Measurements from ENCODE around the gene VPS36. TPM values are rescaled to one million over a fixed set of nuclear protein-coding genes. Genes with fewer than 3 reads are reported as not detected.

VPS36 gene
- total RNA-seq, 4 donors from 2014 or later: 29.5 to 34.0 (median 33.1) TPM

- intact Hi-C loops (cut with DNase I): no loop called here
- Histone ChIP-seq H3K27me3 (no peaks in the 10 kb centered on the region), H3K4me1 (peaks cover 0 to 18% (median 0%) of the 10 kb centered on the region in 4 donors), H3K27ac (replicated peaks in 1 of 4) (no peak overlapping the region), H3K9me3 (no peaks in the 10 kb centered on the region), H3K4me3 (no peak overlapping the region), H3K36me3 (peaks cover 15 to 88% (median 60%) of the 10 kb centered on the region in 4 donors)
- 89% methylated on average over 2 of the region's 2 CpGs for WGBS
- TF ChIP-seq EP300 (IDR thresholded peaks at IDR 0.05): no peak
- TF ChIP-seq, protein P1, sequence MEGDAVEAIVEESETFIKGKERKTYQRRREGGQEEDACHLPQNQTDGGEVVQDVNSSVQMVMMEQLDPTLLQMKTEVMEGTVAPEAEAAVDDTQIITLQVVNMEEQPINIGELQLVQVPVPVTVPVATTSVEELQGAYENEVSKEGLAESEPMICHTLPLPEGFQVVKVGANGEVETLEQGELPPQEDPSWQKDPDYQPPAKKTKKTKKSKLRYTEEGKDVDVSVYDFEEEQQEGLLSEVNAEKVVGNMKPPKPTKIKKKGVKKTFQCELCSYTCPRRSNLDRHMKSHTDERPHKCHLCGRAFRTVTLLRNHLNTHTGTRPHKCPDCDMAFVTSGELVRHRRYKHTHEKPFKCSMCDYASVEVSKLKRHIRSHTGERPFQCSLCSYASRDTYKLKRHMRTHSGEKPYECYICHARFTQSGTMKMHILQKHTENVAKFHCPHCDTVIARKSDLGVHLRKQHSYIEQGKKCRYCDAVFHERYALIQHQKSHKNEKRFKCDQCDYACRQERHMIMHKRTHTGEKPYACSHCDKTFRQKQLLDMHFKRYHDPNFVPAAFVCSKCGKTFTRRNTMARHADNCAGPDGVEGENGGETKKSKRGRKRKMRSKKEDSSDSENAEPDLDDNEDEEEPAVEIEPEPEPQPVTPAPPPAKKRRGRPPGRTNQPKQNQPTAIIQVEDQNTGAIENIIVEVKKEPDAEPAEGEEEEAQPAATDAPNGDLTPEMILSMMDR (IDR thresholded peaks at IDR 0.05): no peak
- DNase-seq (ENCODE audit: extremely low spot score): no peak
Observed at GRCh38 chr13:52432456-52432855, 18.0 kb downstream of the VPS36 start.

- Histone ChIP-seq H3K27ac (replicated peaks in 1 of 4) (no peak overlapping the region), H3K36me3 (peaks cover 31 to 89% (median 62%) of the 10 kb centered on the region in 4 donors), H3K27me3 (no peaks in the 10 kb centered on the region), H3K4me1 (peaks cover 0 to 12% (median 0%) of the 10 kb centered on the region in 4 donors), H3K4me3 (no peak overlapping the region), H3K9me3 (no peaks in the 10 kb centered on the region)
- DNase-seq (ENCODE audit: extremely low spot score): no peak
- WGBS: 79% methylated on average over 2 of the region's 2 CpGs
- intact Hi-C loops (cut with DNase I): no loop called here
- peak in 1 of 2 donors; percentile 20 for TF ChIP-seq POLR2AphosphoS5 (IDR thresholded peaks at IDR 0.05)
- TF ChIP-seq EP300 (IDR thresholded peaks at IDR 0.05): no peak
Observed at GRCh38 chr13:52428295-52428694, 22.1 kb downstream of the VPS36 start.

DNA sequence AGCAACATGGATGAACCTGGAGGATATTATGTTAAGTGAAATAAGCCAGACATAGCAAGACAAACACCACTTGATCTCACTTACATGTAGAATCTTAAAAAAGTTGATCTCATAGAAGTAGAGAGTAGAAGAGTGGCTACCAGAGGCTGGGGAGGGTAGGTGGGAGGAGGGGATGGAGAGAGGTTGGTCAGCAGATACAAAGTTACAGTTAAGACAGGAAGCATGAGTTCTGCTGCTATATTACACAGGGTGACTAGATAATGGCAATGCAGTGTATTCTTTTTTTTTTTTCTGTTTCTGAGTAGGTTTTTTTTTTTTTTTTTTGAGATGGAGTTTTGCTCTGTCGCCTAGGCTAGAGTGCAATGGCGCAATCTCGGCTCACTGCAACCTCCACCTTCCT, 29.2 kb downstream of the VPS36 start:
- peaks cover 0 to 4% (median 0%) of the 10 kb centered on the region in 4 donors for H3K4me1 ChIP-seq
- 98% methylated on average over 3 of the region's 3 CpGs for WGBS
- no peak overlapping the region for H3K27ac ChIP-seq (replicated peaks in 1 of 4)
- DNase-seq (ENCODE audit: extremely low spot score): no peak
- TF ChIP-seq, protein P1 (IDR thresholded peaks at IDR 0.05): no peak
- TF ChIP-seq POLR2AphosphoS5 (IDR thresholded peaks at IDR 0.05) (no peak), POLR2A (IDR thresholded peaks at IDR 0.05; ENCODE audit: low read depth) (no peak), EP300 (IDR thresholded peaks at IDR 0.05) (no peak)
- H3K4me3 ChIP-seq: no peak overlapping the region
- no peaks in the 10 kb centered on the region for H3K9me3 ChIP-seq
- H3K27me3 ChIP-seq: no peaks in the 10 kb centered on the region
- H3K36me3 ChIP-seq: peaks cover 46 to 97% (median 78%) of the 10 kb centered on the region in 4 donors
- intact Hi-C loops (cut with DNase I): no loop called here

GRCh38 chr13:52419080-52419479, 31.4 kb downstream of the VPS36 start:
- H3K9me3 ChIP-seq: no peaks in the 10 kb centered on the region
- no peak for DNase-seq (ENCODE audit: extremely low spot score)
- no peak for TF ChIP-seq EP300 (IDR thresholded peaks at IDR 0.05)
- TF ChIP-seq POLR2AphosphoS5 (IDR thresholded peaks at IDR 0.05): no peak
- no peak for TF ChIP-seq POLR2A (IDR thresholded peaks at IDR 0.05; ENCODE audit: low read depth)
- TF ChIP-seq, protein P1 (IDR thresholded peaks at IDR 0.05): no peak
- H3K4me3 ChIP-seq: no peak overlapping the region
- no peaks in the 10 kb centered on the region for H3K27me3 ChIP-seq
- WGBS: 59% methylated on average over 1 of the region's 1 CpG
- intact Hi-C loops (cut with DNase I): no loop called here
- H3K36me3 ChIP-seq: peaks cover 45 to 97% (median 80%) of the 10 kb centered on the region in 4 donors
- H3K4me1 ChIP-seq: peaks cover 0 to 4% (median 0%) of the 10 kb centered on the region in 4 donors
- no peak overlapping the region for H3K27ac ChIP-seq (replicated peaks in 1 of 4)

DNA sequence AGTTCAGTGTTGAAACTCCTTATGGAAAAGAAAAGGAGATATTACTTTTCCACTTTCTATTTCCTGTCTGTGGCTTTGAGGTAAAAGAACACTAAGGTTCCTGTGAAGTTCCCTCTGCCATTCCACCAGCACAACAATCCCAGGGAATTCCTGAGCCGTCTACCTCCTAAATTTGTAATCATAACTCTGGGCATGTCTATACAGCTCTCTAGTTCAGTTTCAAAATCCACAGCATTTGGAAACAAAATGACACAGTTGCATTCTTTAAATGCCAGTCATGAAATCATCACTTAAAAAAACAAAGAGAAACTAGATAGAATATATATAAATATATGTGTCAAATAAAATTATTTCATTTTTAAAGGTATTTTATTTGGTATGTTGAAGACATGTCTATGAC, 35.5 kb downstream of the VPS36 start:
- Histone ChIP-seq H3K4me1 (peaks cover 0 to 4% (median 0%) of the 10 kb centered on the region in 4 donors), H3K36me3 (peaks cover 35 to 92% (median 61%) of the 10 kb centered on the region in 4 donors), H3K27ac (replicated peaks in 1 of 4) (no peak overlapping the region), H3K9me3 (no peaks in the 10 kb centered on the region), H3K27me3 (no peaks in the 10 kb centered on the region), H3K4me3 (no peak overlapping the region)
- TF ChIP-seq EP300 (IDR thresholded peaks at IDR 0.05) (no peak), POLR2AphosphoS5 (IDR thresholded peaks at IDR 0.05) (no peak), POLR2A (IDR thresholded peaks at IDR 0.05; ENCODE audit: low read depth) (no peak)
- TF ChIP-seq, protein P1 (IDR thresholded peaks at IDR 0.05): no peak
- intact Hi-C loops (cut with DNase I): no loop called here
- no peak for DNase-seq (ENCODE audit: extremely low spot score)
- 47% methylated on average over 1 of the region's 1 CpG for WGBS
